ENCODE data around the gene RAVER1. TPM values are rescaled to one million over a fixed set of nuclear protein-coding genes. Genes with fewer than 3 reads are reported as not detected.
"Not testable (repeated sequence)": the region's sequence is repeated elsewhere in the genome, so short reads cannot be mapped to it uniquely, and the experiment has no call there.

The RAVER1 gene
- total RNA-seq, 1 donor from 2014 or later: 11.1 TPM

DNA sequence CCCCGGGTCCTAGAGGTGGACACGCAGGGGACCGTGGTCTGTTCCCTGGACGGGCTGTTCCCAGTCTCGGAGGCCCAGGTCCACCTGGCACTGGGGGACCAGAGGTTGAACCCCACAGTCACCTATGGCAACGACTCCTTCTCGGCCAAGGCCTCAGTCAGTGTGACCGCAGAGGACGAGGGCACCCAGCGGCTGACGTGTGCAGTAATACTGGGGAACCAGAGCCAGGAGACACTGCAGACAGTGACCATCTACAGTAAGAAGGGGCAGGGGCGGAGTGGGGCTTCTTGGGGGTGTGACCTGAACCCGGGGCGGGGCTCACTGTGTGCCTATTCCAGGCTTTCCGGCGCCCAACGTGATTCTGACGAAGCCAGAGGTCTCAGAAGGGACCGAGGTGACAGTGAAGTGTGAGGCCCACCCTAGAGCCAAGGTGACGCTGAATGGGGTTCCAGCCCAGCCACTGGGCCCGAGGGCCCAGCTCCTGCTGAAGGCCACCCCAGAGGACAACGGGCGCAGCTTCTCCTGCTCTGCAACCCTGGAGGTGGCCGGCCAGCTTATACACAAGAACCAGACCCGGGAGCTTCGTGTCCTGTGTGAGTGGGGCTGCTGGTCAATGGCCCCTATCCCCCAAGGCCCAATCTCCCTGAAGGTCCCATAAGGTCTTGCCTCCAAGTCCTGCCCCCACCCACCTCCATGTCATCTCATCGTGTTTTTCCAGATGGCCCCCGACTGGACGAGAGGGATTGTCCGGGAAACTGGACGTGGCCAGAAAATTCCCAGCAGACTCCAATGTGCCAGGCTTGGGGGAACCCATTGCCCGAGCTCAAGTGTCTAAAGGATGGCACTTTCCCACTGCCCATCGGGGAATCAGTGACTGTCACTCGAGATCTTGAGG lies 49.0 kb downstream of the RAVER1 start:
- H3K4me3 ChIP-seq: no peak overlapping the region
- no peak for DNase-seq
- peaks cover 26% of the 10 kb centered on the region for H3K27me3 ChIP-seq (ENCODE audit: low read depth)
- H3K9me3 ChIP-seq (replicated peaks): no peaks in the 10 kb centered on the region
- H3K36me3 ChIP-seq: peaks cover 36% of the 10 kb centered on the region
- peaks cover 46% of the 10 kb centered on the region for H3K4me1 ChIP-seq
- H3K27ac ChIP-seq (replicated peaks): no peak overlapping the region
- intact Hi-C loops (cut with micrococcal nuclease): no loop called here
- TF ChIP-seq, protein P1, sequence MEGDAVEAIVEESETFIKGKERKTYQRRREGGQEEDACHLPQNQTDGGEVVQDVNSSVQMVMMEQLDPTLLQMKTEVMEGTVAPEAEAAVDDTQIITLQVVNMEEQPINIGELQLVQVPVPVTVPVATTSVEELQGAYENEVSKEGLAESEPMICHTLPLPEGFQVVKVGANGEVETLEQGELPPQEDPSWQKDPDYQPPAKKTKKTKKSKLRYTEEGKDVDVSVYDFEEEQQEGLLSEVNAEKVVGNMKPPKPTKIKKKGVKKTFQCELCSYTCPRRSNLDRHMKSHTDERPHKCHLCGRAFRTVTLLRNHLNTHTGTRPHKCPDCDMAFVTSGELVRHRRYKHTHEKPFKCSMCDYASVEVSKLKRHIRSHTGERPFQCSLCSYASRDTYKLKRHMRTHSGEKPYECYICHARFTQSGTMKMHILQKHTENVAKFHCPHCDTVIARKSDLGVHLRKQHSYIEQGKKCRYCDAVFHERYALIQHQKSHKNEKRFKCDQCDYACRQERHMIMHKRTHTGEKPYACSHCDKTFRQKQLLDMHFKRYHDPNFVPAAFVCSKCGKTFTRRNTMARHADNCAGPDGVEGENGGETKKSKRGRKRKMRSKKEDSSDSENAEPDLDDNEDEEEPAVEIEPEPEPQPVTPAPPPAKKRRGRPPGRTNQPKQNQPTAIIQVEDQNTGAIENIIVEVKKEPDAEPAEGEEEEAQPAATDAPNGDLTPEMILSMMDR (IDR thresholded peaks at IDR 0.05; ENCODE audit: borderline replicate concordance): no peak

DNA sequence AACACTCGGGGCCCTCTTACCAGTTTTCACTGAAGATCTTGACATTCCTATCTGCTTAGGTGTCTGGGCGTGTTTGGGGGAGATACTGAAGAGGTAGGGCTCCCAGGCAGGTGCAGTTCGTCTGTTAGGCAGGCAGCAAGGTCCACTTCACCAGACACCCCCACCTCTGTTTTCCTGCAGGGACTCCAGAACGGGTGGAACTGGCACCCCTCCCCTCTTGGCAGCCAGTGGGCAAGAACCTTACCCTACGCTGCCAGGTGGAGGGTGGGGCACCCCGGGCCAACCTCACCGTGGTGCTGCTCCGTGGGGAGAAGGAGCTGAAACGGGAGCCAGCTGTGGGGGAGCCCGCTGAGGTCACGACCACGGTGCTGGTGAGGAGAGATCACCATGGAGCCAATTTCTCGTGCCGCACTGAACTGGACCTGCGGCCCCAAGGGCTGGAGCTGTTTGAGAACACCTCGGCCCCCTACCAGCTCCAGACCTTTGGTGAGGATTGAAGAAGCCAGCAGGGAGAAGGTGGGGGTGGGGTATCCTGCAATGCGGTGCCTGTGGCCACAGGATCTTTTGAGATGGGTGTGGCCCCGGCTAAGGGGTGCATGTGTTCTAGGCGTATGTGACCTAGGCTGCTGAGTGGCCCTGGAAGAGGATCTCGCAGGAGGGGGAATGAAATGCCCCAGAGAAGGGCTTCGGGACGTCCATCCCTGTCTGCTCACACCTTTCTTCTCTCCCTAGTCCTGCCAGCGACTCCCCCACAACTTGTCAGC lies 49.8 kb downstream of the RAVER1 start:
- Histone ChIP-seq H3K27ac (replicated peaks) (no peak overlapping the region), H3K27me3 (ENCODE audit: low read depth) (peaks cover 18% of the 10 kb centered on the region), H3K9me3 (replicated peaks) (no peaks in the 10 kb centered on the region), H3K4me1 (peaks cover 37% of the 10 kb centered on the region), H3K4me3 (no peak overlapping the region), H3K36me3 (peaks cover 43% of the 10 kb centered on the region)
- intact Hi-C loops (cut with micrococcal nuclease): no loop called here
- TF ChIP-seq, protein P1 (IDR thresholded peaks at IDR 0.05; ENCODE audit: borderline replicate concordance): no peak
- no peak for DNase-seq

DNA sequence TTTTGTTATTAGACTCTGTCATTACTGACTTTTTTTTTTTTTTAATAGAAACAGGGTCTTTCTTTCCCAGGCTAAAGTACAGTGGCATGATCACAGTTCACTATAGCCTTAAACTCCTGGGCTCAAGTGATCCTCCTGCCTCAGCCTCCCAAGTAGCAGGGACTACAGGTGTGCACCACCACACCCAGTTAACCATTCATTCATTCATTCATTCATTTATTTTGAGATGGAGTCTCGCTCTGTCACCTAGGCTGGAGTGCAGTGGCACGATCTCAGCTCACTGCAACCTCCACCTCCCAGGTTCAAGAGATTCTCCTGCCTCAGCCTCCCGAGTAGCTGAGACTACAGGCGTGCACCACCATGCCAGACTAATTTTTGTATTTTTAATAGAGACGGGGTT lies 51.3 kb downstream of the RAVER1 start:
- H3K27me3 ChIP-seq (ENCODE audit: low read depth); intact Hi-C loops (cut with micrococcal nuclease); H3K9me3 ChIP-seq (replicated peaks); H3K4me3 ChIP-seq; DNase-seq; H3K27ac ChIP-seq (replicated peaks): not testable (repeated sequence)
- Histone ChIP-seq H3K36me3 (peaks cover 49% of the 10 kb centered on the region), H3K4me1 (peaks cover 23% of the 10 kb centered on the region)

DNA sequence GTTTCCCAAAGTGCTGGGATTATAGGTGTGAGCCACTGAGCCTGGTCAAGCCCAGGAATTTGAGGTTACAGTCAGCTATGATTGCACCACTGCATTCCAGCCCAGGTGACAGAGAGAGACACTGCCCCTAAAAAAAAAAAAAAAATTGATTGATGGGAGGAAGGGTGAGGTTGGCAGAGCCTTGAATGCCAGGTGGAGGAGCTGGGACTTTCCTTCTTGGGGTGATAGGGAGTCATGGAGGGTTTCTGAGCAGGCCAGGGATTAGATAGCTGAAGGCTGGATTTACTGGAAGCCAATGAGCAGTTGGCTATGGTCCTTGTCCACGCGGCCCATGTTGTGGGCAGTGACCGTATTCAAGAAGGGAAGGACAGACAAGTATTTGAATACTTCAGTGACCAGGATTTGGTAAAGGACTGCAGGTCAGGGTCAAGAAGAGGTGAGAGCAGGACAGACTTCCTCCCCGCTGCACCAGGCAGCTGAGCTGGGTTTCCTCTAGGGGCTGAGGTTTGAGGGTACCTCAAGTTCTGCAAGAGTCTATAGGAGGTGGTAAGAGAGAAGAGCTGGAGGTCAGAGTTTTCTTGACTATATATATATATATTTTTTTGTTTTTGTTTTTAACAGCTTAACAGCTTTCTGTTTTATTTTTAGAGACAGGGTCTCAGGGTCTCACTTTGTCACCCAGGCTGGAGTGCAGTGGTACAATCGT lies 53.4 kb downstream of the RAVER1 start:
- Histone ChIP-seq H3K9me3 (replicated peaks) (no peaks in the 10 kb centered on the region), H3K36me3 (peaks cover 42% of the 10 kb centered on the region), H3K4me3 (no peak overlapping the region), H3K4me1 (peaks cover 1% of the 10 kb centered on the region), H3K27ac (replicated peaks) (no peak overlapping the region), H3K27me3 (ENCODE audit: low read depth) (no peaks in the 10 kb centered on the region)
- TF ChIP-seq, protein P1 (IDR thresholded peaks at IDR 0.05; ENCODE audit: borderline replicate concordance): no peak
- intact Hi-C loops (cut with micrococcal nuclease): loop anchor here (5.0 to 10.0 kb wide), 2 partner anchors 55 to 112 kb away; partner anchors contain the start of genes ICAM3 and RAVER1
- DNase-seq: no peak

DNA sequence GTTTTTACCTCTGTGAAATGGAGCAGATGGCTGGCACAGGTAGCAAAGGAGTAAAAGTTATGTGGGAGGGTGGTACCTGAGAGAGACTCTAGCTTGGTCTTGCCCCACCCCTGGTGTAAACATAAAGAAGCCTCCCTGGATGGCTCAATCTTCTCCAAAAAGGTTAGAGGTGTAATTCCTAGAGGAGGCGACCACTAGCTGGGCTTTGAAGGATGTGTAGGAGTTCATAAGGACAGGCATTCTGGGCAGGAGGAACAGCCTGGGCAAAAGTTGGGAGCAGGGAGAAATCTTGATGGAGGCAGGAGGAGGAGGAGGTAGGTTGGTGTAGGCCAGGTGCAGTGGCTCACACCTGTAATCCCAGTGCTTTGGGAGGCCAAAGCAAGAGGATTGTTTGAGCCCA lies 54.4 kb downstream of the RAVER1 start:
- intact Hi-C loops (cut with micrococcal nuclease): loop anchor here (5.0 to 10.0 kb wide), 2 partner anchors 56 to 113 kb away; partner anchors contain the start of genes ICAM3 and RAVER1
- Histone ChIP-seq H3K27ac (replicated peaks) (no peak overlapping the region), H3K9me3 (replicated peaks) (no peaks in the 10 kb centered on the region), H3K4me1 (no peaks in the 10 kb centered on the region), H3K27me3 (ENCODE audit: low read depth) (no peaks in the 10 kb centered on the region), H3K36me3 (peaks cover 33% of the 10 kb centered on the region), H3K4me3 (no peak overlapping the region)
- DNase-seq: no peak
- TF ChIP-seq, protein P1 (IDR thresholded peaks at IDR 0.05; ENCODE audit: borderline replicate concordance): no peak
